Astrocyte (in vitro differentiated cells and primary cell): ENCODE measurements around the gene DYNLT2B. TPM values are rescaled to one million over a fixed set of nuclear protein-coding genes. Genes with fewer than 3 reads are reported as not detected.

Source experiments
- DNase-seq: peaks from one replicate; pipeline ENCODE4 v3.0.0-alpha.2; 2010; ENCODE audit warnings: low read depth
- FAIRE-seq: peaks from 2 replicates; lab custom pipeline; 2011; peaks lifted over from hg19 to GRCh38; lab: Jason Lieb, UNC
- H2AFZ ChIP-seq: 2 replicates; pipeline ENCODE4 v1.6.0; 2012; ENCODE audit warnings: low read depth, low read length, inconsistent platforms
- H3K27ac ChIP-seq: 2 replicates; pipeline ENCODE4 v1.5.1; 2011; ENCODE audit warnings: low read depth, low read length, inconsistent platforms
- H3K27me3 ChIP-seq: 2 replicates; pipeline ENCODE4 v1.6.0; 2011; ENCODE audit warnings: low read length, inconsistent platforms; ENCODE audit not compliant: insufficient read depth
- H3K36me3 ChIP-seq: 2 replicates; pipeline ENCODE4 v1.5.1; 2011; ENCODE audit warnings: low read length, inconsistent platforms; ENCODE audit not compliant: insufficient read depth
- H3K4me1 ChIP-seq: 2 replicates; pipeline ENCODE4 v1.5.1; 2011; ENCODE audit warnings: low read length, inconsistent platforms; ENCODE audit not compliant: insufficient read depth
- H3K4me2 ChIP-seq: 2 replicates; pipeline ENCODE4 v1.6.0; 2012; ENCODE audit warnings: low read length, inconsistent platforms
- H3K4me3 ChIP-seq: 2 replicates; pipeline ENCODE4 v1.5.1; 2011; ENCODE audit warnings: low read depth, mild to moderate bottlenecking, low read length, inconsistent platforms; ENCODE audit not compliant: insufficient read depth
- H3K79me2 ChIP-seq: 2 replicates; pipeline ENCODE4 v1.6.0; 2012; ENCODE audit warnings: mild to moderate bottlenecking, low read length, inconsistent platforms; ENCODE audit not compliant: insufficient read depth
- H3K9ac ChIP-seq: 2 replicates; pipeline ENCODE4 v1.6.0; 2012; ENCODE audit warnings: mild to moderate bottlenecking, low read length, inconsistent platforms
- H3K9me3 ChIP-seq: 2 replicates; pipeline ENCODE4 v1.5.1; 2012; ENCODE audit warnings: low read depth, mild to moderate bottlenecking, low read length, inconsistent platforms; ENCODE audit not compliant: insufficient read depth
- H4K20me1 ChIP-seq: 2 replicates; pipeline ENCODE4 v1.6.0; 2012; ENCODE audit warnings: low read length, inconsistent platforms; ENCODE audit not compliant: insufficient read depth
- H3K27ac Mint-ChIP-seq: one replicate; pipeline ENCODE4 v1.8.0; 2021; ENCODE audit warnings: mild to moderate bottlenecking, mixed read lengths; ENCODE audit not compliant: unreplicated experiment
- H3K27me3 Mint-ChIP-seq: one replicate; pipeline ENCODE4 v1.8.0; 2021; ENCODE audit warnings: low read depth, mixed read lengths; ENCODE audit not compliant: unreplicated experiment
- H3K36me3 Mint-ChIP-seq: one replicate; pipeline ENCODE4 v1.8.0; 2021; ENCODE audit warnings: low read depth, mixed read lengths; ENCODE audit not compliant: unreplicated experiment
- H3K4me1 Mint-ChIP-seq: one replicate; pipeline ENCODE4 v1.8.0; 2021; ENCODE audit warnings: low read depth, mixed read lengths; ENCODE audit not compliant: unreplicated experiment
- H3K4me3 Mint-ChIP-seq: one replicate; pipeline ENCODE4 v1.8.0; 2021; ENCODE audit warnings: mild to moderate bottlenecking, moderate library complexity, mixed read lengths; ENCODE audit not compliant: unreplicated experiment
- H3K9me3 Mint-ChIP-seq: one replicate; pipeline ENCODE4 v1.8.0; 2021; ENCODE audit warnings: mild to moderate bottlenecking, mixed read lengths; ENCODE audit not compliant: unreplicated experiment
- CTCF ChIP-seq: IDR thresholded peaks from 2 replicates; pipeline ENCODE4 v1.5.1; 2011; ENCODE audit warnings: low read depth, mild to moderate bottlenecking, inconsistent platforms, low read length, moderate library complexity; ENCODE audit not compliant: insufficient read depth
- EZH2 ChIP-seq: IDR thresholded peaks from 2 replicates; pipeline ENCODE4 v1.6.1; 2012; ENCODE audit warnings: mild to moderate bottlenecking, low read length, inconsistent platforms; ENCODE audit not compliant: insufficient read depth
- total RNA-seq: library from RNA; stranded (reverse); gene quantifications from 2 replicates; pipeline ENCODE4 v1.2.1, GENCODE V29; 2021

The DYNLT2B gene
- total RNA-seq, 1 donor from 2014 or later: 10.9 TPM

GRCh38 chr3:196339044-196339443, 21.0 kb upstream of the DYNLT2B start:
- no peak overlapping the region for H3K4me3 ChIP-seq
- Mint-ChIP-seq H3K4me1 (peaks cover 12% of the 10 kb centered on the region), H3K27ac (peak overlapping the region; percentile 77), H3K36me3 (no peaks in the 10 kb centered on the region), H3K27me3 (no peaks in the 10 kb centered on the region), H3K9me3 (no peaks in the 10 kb centered on the region), H3K4me3 (no peak overlapping the region)
- no peak for TF ChIP-seq CTCF
- TF ChIP-seq EZH2: no peak
- peaks cover 15% of the 10 kb centered on the region for H3K4me1 ChIP-seq
- H3K79me2 ChIP-seq: no peaks in the 10 kb centered on the region
- no peaks in the 10 kb centered on the region for H4K20me1 ChIP-seq
- FAIRE-seq (no peak), DNase-seq (no peak)
- H3K27me3 ChIP-seq: no peaks in the 10 kb centered on the region
- H3K9me3 ChIP-seq: no peaks in the 10 kb centered on the region
- H3K27ac ChIP-seq: peak overlapping the region; percentile 14
- H3K9ac ChIP-seq: peak overlapping the region; percentile 38
- no peak overlapping the region for H2AFZ ChIP-seq
- no peak overlapping the region for H3K4me2 ChIP-seq
- no peaks in the 10 kb centered on the region for H3K36me3 ChIP-seq

GRCh38 chr3:196336319-196337145, 18.5 kb upstream of the DYNLT2B start:
- Mint-ChIP-seq H3K27me3 (peaks cover 3% of the 10 kb centered on the region), H3K4me1 (peaks cover 12% of the 10 kb centered on the region), H3K9me3 (no peaks in the 10 kb centered on the region), H3K4me3 (no peak overlapping the region), H3K27ac (no peak overlapping the region), H3K36me3 (no peaks in the 10 kb centered on the region)
- Histone ChIP-seq H3K27me3 (no peaks in the 10 kb centered on the region), H3K79me2 (no peaks in the 10 kb centered on the region), H4K20me1 (no peaks in the 10 kb centered on the region), H3K4me1 (peaks cover 15% of the 10 kb centered on the region), H2AFZ (no peak overlapping the region), H3K27ac (no peak overlapping the region), H3K4me2 (no peak overlapping the region), H3K36me3 (no peaks in the 10 kb centered on the region), H3K9ac (no peak overlapping the region), H3K9me3 (no peaks in the 10 kb centered on the region), H3K4me3 (no peak overlapping the region)
- FAIRE-seq (no peak), DNase-seq (no peak)
- TF ChIP-seq EZH2: no peak
- no peak for TF ChIP-seq CTCF

GRCh38 chr3:196335503-196335948, 17.5 kb upstream of the DYNLT2B start:
- no peak for DNase-seq
- Histone ChIP-seq H3K9me3 (no peaks in the 10 kb centered on the region), H3K27me3 (no peaks in the 10 kb centered on the region), H3K27ac (no peak overlapping the region), H3K4me1 (peaks cover 9% of the 10 kb centered on the region), H2AFZ (no peak overlapping the region), H3K79me2 (no peaks in the 10 kb centered on the region), H3K9ac (no peak overlapping the region), H4K20me1 (no peaks in the 10 kb centered on the region), H3K4me3 (no peak overlapping the region), H3K4me2 (no peak overlapping the region), H3K36me3 (no peaks in the 10 kb centered on the region)
- Mint-ChIP-seq H3K9me3 (no peaks in the 10 kb centered on the region), H3K36me3 (no peaks in the 10 kb centered on the region), H3K27me3 (peaks cover 3% of the 10 kb centered on the region), H3K4me3 (no peak overlapping the region), H3K4me1 (peaks cover 7% of the 10 kb centered on the region), H3K27ac (no peak overlapping the region)
- FAIRE-seq: no peak
- TF ChIP-seq CTCF: no peak
- no peak for TF ChIP-seq EZH2
